Measurements from ENCODE around the gene CRLF1. TPM values are rescaled to one million over a fixed set of nuclear protein-coding genes. Genes with fewer than 3 reads are reported as not detected.

Gene CRLF1
- total RNA-seq, 4 donors from 2014 or later, result 14.9 to 61.6 (median 35.3) TPM

DNA sequence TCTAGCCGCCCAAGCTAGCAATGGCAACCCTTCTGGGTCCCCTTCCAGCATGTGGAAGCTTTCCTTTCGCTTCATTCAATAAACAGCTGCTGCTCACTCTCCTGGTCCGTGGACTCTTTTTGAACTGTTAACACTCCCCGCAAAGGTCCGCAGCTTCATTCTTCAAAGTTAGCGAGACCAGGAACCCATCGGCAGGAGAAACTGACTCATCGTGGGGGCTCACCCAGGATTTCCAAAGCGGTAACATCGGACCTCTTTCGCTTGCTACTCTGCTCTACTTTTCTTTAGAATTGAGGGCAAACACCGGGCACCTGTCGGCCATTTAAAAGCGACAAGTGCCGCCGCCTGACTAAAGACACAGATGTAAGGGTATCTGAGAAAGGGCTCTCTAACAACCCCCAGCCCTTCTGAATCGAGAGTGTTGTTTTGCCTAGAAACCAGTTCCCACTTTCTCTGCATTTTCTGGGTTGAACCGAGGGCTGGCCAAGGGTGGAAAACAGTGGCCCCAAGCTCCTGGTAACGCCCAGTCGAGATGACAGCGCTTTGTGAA lies 29.2 kb downstream of the CRLF1 start:
- Histone ChIP-seq H3K4me3 (no peak overlapping the region), H3K36me3 (peaks cover 2 to 47% of the 10 kb centered on the region in 2 donors), H3K4me1 (peaks cover 7 to 12% of the 10 kb centered on the region in 2 donors), H3K9me3 (no peaks in the 10 kb centered on the region), H3K27ac (no peak overlapping the region), H3K27me3 (no peaks in the 10 kb centered on the region)
- intact Hi-C loops (cut with DNase I; ENCODE audit: low total_unique reads) (no loop called here), in situ Hi-C loops (cut with MboI; ENCODE audit: low sequenced_read_pairs in 4 of 4) (loop anchor here in 3 of 4 donors (10.0 to 25.0 kb wide), 3 partner anchors 113 to 260 kb away; partner anchors contain the start of gene UPF1 (in 1 of the 3))
- TF ChIP-seq POLR2A (IDR thresholded peaks at IDR 0.05), result no peak
- TF ChIP-seq, protein P1, sequence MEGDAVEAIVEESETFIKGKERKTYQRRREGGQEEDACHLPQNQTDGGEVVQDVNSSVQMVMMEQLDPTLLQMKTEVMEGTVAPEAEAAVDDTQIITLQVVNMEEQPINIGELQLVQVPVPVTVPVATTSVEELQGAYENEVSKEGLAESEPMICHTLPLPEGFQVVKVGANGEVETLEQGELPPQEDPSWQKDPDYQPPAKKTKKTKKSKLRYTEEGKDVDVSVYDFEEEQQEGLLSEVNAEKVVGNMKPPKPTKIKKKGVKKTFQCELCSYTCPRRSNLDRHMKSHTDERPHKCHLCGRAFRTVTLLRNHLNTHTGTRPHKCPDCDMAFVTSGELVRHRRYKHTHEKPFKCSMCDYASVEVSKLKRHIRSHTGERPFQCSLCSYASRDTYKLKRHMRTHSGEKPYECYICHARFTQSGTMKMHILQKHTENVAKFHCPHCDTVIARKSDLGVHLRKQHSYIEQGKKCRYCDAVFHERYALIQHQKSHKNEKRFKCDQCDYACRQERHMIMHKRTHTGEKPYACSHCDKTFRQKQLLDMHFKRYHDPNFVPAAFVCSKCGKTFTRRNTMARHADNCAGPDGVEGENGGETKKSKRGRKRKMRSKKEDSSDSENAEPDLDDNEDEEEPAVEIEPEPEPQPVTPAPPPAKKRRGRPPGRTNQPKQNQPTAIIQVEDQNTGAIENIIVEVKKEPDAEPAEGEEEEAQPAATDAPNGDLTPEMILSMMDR (IDR thresholded peaks at IDR 0.05 in 4 of 5, conservative IDR thresholded peaks at IDR 0.05 in 1 of 5), result no peak
- DNase-seq, result no peak
- ATAC-seq, result no peak

DNA sequence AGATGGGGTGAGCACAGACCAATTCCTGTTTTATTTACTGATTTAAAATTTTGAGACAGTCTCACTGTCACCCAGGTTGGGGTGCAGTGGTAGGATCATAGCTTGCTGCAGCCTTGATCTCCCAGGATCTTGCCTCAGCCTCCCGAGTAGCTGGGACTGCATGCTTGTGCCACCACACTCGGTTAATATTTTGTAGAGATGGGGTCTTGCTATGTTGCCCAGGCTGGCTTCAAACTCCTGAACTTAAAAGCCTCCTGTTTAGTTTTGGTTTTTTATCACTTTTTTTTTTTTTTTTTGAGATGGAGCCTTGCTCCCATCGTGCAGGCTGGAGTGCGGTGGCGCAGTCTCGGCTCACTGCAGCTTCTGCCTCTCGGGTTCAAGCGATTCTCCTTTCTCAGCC lies 30.2 kb downstream of the CRLF1 start:
- intact Hi-C loops (cut with DNase I; ENCODE audit: low total_unique reads) (no loop called here), in situ Hi-C loops (cut with MboI; ENCODE audit: low sequenced_read_pairs in 4 of 4) (loop anchor here in 3 of 4 donors (10.0 to 25.0 kb wide), 3 partner anchors 112 to 261 kb away; partner anchors contain the start of gene UPF1 (in 1 of the 3))
- ATAC-seq (no peak), DNase-seq (no peak)
- Histone ChIP-seq H3K27ac (no peak overlapping the region), H3K36me3 (peaks cover 2 to 47% of the 10 kb centered on the region in 2 donors), H3K4me3 (no peak overlapping the region), H3K4me1 (peaks cover 10 to 16% of the 10 kb centered on the region in 2 donors), H3K9me3 (no peaks in the 10 kb centered on the region), H3K27me3 (no peaks in the 10 kb centered on the region)
- no peak for TF ChIP-seq POLR2A (IDR thresholded peaks at IDR 0.05)
- TF ChIP-seq, protein P1 (IDR thresholded peaks at IDR 0.05 in 4 of 5, conservative IDR thresholded peaks at IDR 0.05 in 1 of 5), result no peak

DNA sequence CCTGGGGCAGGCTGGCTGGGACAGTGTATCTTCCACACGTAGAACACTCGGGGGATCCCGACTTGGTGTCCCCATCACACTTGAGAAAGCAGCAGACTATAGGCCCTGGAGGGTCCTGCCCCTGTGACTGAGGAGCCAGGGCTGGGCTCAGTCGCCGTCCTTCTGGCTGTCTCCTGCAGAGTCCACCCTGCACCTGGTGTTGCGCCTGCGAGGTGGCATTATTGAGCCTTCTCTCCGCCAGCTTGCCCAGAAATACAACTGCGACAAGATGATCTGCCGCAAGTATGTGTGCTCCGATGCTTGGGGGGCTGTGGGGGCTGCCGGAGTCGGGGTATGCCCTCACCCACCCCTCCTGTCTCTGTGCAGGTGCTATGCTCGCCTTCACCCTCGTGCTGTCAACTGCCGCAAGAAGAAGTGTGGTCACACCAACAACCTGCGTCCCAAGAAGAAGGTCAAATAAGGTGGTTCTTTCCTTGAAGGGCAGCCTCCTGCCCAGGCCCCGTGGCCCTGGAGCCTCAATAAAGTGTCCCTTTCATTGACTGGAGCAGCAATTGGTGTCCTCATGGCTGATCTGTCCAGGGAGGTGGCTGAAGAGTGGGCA lies 31.8 kb downstream of the CRLF1 start:
- no peak for TF ChIP-seq POLR2A (IDR thresholded peaks at IDR 0.05)
- TF ChIP-seq, protein P1 (IDR thresholded peaks at IDR 0.05 in 4 of 5, conservative IDR thresholded peaks at IDR 0.05 in 1 of 5), result no peak
- intact Hi-C loops (cut with DNase I; ENCODE audit: low total_unique reads), result loop anchor here (5.0 kb wide), 1 partner anchor 112 kb away; no protein-coding TSS in a partner anchor
- DNase-seq, result no peak
- Histone ChIP-seq H3K9me3 (no peaks in the 10 kb centered on the region), H3K4me1 (peaks cover 10 to 16% of the 10 kb centered on the region in 2 donors), H3K36me3 (peaks cover 2 to 47% of the 10 kb centered on the region in 2 donors), H3K27ac (no peak overlapping the region), H3K27me3 (no peaks in the 10 kb centered on the region), H3K4me3 (no peak overlapping the region)
- in situ Hi-C loops (cut with MboI; ENCODE audit: low sequenced_read_pairs in 4 of 4), result loop anchor here (10.0 to 25.0 kb wide), 4 partner anchors 110 to 263 kb away; partner anchors contain the start of gene UPF1 (in 1 of the 4)
- ATAC-seq, result no peak

DNA sequence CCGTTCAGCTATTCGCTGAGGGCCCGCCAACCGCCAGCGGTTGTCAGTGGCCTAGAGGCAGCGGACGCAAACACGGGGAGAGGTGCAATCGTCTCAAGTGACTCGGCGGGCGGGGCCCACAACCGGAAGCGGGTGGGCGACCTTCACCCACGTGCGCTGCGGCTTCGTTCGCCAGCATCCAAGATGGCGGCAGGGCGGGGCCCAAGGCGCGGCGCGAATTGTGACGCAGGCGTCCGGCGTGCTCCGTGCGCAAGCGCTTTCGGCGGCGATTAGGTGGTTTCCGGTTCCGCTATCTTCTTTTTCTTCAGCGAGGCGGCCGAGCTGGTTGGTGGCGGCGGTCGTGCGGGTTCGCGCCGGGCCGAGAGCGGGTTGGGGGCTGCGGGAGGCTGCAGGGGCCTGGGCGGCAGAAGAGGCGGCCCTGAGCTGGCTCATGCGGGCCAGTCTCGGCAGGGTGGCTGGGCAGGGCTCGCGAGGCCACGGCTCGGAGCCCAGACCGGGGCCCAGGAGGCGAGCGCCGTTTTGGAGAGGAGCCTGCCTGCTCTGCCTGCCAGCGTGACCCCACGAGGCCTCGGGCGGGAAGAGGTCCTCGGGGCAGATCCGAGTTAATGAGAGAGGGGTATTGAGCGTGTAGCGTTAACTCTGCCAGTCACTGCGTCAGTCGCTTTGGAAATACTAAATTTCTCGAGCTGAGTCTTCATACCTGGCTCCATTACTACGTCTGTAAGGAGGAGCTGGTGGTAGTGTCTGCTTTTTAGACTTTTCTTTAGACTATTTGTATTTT lies 34.8 kb downstream of the CRLF1 start, which contains the start of gene UBA52:
Gene UBA52, plus strand, starts transcription at position 294 of the 781 bp plus-strand sequence. CDS start 1,444 bp downstream, outside the sequence.
- Histone ChIP-seq H3K27me3 (no peaks in the 10 kb centered on the region), H3K27ac (peak within 1 kb of the TSS; percentile 88 to 98 (median 94)), H3K4me1 (peaks cover 10 to 16% of the 10 kb centered on the region in 2 donors), H3K36me3 (peaks cover 2 to 56% of the 10 kb centered on the region in 2 donors), H3K4me3 (peak within 1 kb of the TSS; percentile 78 to 90 (median 82)), H3K9me3 (no peaks in the 10 kb centered on the region)
- ATAC-seq (peak; percentile 94 to 95), DNase-seq (peak; percentile 97 to 98)
- intact Hi-C loops (cut with DNase I; ENCODE audit: low total_unique reads), result loop anchor here (1.0 to 5.0 kb wide), 4 partner anchors 14 to 369 kb away; partner anchors contain the start of genes ELL, HOMER3 and KXD1
- TF ChIP-seq, protein P1 (IDR thresholded peaks at IDR 0.05 in 4 of 5, conservative IDR thresholded peaks at IDR 0.05 in 1 of 5), result peak in 1 of 5 experiments; percentile 6
- peak; percentile 95 to 98 for TF ChIP-seq POLR2A (IDR thresholded peaks at IDR 0.05)
- in situ Hi-C loops (cut with MboI; ENCODE audit: low sequenced_read_pairs in 4 of 4), result loop anchor here (10.0 to 25.0 kb wide), 3 partner anchors 107 to 117 kb away; no protein-coding TSS in a partner anchor

All from gastrocnemius medialis (tissue), 4 donors.